SK-N-SH (cell line): ENCODE data around the gene TMEM25. TPM values are rescaled to one million over a fixed set of nuclear protein-coding genes. Genes with fewer than 3 reads are reported as not detected.

Experiments used
- CTCF ChIA-PET: fragments of 300-600, 350-600 bp; formaldehyde crosslinking; extraction: SDS; loops from one replicate; lab custom pipeline; 2021; lab: Yijun Ruan, JAX
- POLR2A ChIA-PET: fragments of 350-600 bp; sonication (Branson Sonifier 250); formaldehyde crosslinking; extraction: SDS; loops from one replicate; lab custom pipeline; 2020; ENCODE audit warnings: antibody characterized with exemption, inconsistent platforms; lab: Yijun Ruan, JAX
- DNase-seq: peaks from one replicate; pipeline ENCODE4 v3.0.0; 2012
- H2AFZ ChIP-seq: fragments of 200-600 bp; sonication (generic); 2 replicates; pipeline ENCODE4 v1.8.1; 2016; ENCODE audit warnings: antibody characterized with exemption, mild to moderate bottlenecking, low read depth
- H3F3A ChIP-seq: fragments of 200-600 bp; sonication (generic); replicated peaks from 2 replicates; pipeline ENCODE3; 2016; ENCODE audit warnings: antibody characterized with exemption, mild to moderate bottlenecking; ENCODE audit not compliant: insufficient read depth
- H3K27ac ChIP-seq, 2 experiments: fragments of 200-500 bp in 1 of 2; fragments of 200-600 bp in 1 of 2; sonication (Bioruptor generic) in 1 of 2; sonication (generic), shearing (Covaris generic) in 1 of 2; 2 replicates each; pipeline versions ENCODE4 v1.5.1 to v1.6.1; 2014 to 2016; ENCODE audit warnings: low read depth in 2 of 2, inconsistent platforms in 1 of 2, low read length in 1 of 2, mild to moderate bottlenecking in 1 of 2, mixed read lengths in 1 of 2
- H3K27me3 ChIP-seq: fragments of 200-600 bp; sonication (generic), shearing (Covaris generic); 2 replicates; pipeline ENCODE4 v1.6.1; 2016; ENCODE audit warnings: mixed run types; ENCODE audit not compliant: insufficient read depth
- H3K36me3 ChIP-seq, 2 experiments: fragments of 200-500 bp in 1 of 2; fragments of 200-600 bp in 1 of 2; sonication (Bioruptor generic) in 1 of 2; sonication (generic) in 1 of 2; replicated peaks in 1 of 2; 2 replicates each; pipeline versions ENCODE3 to v1.5.1; 2014 to 2016; ENCODE audit warnings: low read length in 1 of 2, mild to moderate bottlenecking in 1 of 2; ENCODE audit not compliant: insufficient read depth in 2 of 2, control insufficient read depth in 1 of 2
- H3K4me1 ChIP-seq, 2 experiments: fragments of 200-500 bp in 1 of 2; fragments of 200-600 bp in 1 of 2; sonication (Bioruptor generic) in 1 of 2; sonication (generic), shearing (Covaris generic) in 1 of 2; 2 replicates each; pipeline versions ENCODE4 v1.5.1 to v1.6.1; 2014 to 2016; ENCODE audit warnings: low read depth in 1 of 2, low read length in 1 of 2, mixed run types in 1 of 2; ENCODE audit not compliant: insufficient read depth in 2 of 2, control insufficient read depth in 1 of 2
- H3K4me2 ChIP-seq: fragments of 200-600 bp; sonication (generic), shearing (Covaris generic); 2 replicates; pipeline ENCODE4 v1.6.1; 2017; ENCODE audit warnings: mixed run types
- H3K4me3 ChIP-seq, 2 experiments: fragments of 200-500 bp in 1 of 2; fragments of 200-600 bp in 1 of 2; sonication (Bioruptor generic) in 1 of 2; sonication (generic), shearing (Covaris generic) in 1 of 2; 2 replicates each; pipeline versions ENCODE4 v1.5.1 to v1.8.1; 2014 to 2016; ENCODE audit warnings: low read depth in 2 of 2, inconsistent platforms in 1 of 2, low read length in 1 of 2, mild to moderate bottlenecking in 1 of 2, mixed read lengths in 1 of 2, moderate library complexity in 1 of 2
- H3K79me2 ChIP-seq: fragments of 200-600 bp; sonication (generic); 2 replicates; pipeline ENCODE4 v1.8.1; 2017; ENCODE audit warnings: mild to moderate bottlenecking; ENCODE audit not compliant: insufficient read depth
- H3K9ac ChIP-seq: fragments of 200-600 bp; sonication (generic); 2 replicates; pipeline ENCODE4 v1.6.1; 2017; ENCODE audit warnings: mixed run types
- H3K9me2 ChIP-seq: fragments of 200-600 bp; sonication (generic); 2 replicates; pipeline ENCODE4 v1.6.1; 2017; ENCODE audit warnings: mixed run types
- H3K9me3 ChIP-seq: fragments of 200-600 bp; sonication (generic); 2 replicates; pipeline ENCODE4 v1.6.1; 2017; ENCODE audit warnings: mixed run types, mild to moderate bottlenecking, moderate library complexity
- H4K20me1 ChIP-seq: fragments of 200-600 bp; sonication (generic); 2 replicates; pipeline ENCODE4 v1.6.1; 2017; ENCODE audit warnings: mild to moderate bottlenecking, mixed run types; ENCODE audit not compliant: insufficient read depth
- CHD2 ChIP-seq: fragments of 150-350 bp; IDR thresholded peaks from 2 replicates; pipeline ENCODE4 v1.6.1; 2018; ENCODE audit warnings: low read length; ENCODE audit not compliant: partially characterized antibody
- CTCF ChIP-seq: fragments of 200-600 bp; sonication (generic); IDR thresholded peaks from 2 replicates; pipeline ENCODE4 v1.6.1; 2017; ENCODE audit warnings: antibody characterized with exemption, mild to moderate bottlenecking, moderate library complexity
- EP300 ChIP-seq, 2 experiments: IDR thresholded peaks; 2 replicates each; pipeline versions ENCODE4 v1.4.0 to v1.6.1; 2012; ENCODE audit warnings: borderline replicate concordance in 1 of 2, low read depth in 1 of 2, low read length in 1 of 2
- FOSL2 ChIP-seq: IDR thresholded peaks from 2 replicates; pipeline ENCODE4 v1.4.0; 2012; ENCODE audit warnings: low read depth, mild to moderate bottlenecking, moderate library complexity, borderline replicate concordance
- FOXJ3 ChIP-seq: sonication (generic); formaldehyde crosslinking; IDR thresholded peaks from 2 replicates; pipeline ENCODE4 v1.5.1; 2020; ENCODE audit warnings: mild to moderate bottlenecking, missing genetic modification reagents
- FOXM1 ChIP-seq: IDR thresholded peaks from 2 replicates; pipeline ENCODE4 v1.4.0; 2012; ENCODE audit warnings: low read depth, mild to moderate bottlenecking
- MAX ChIP-seq: IDR thresholded peaks from 2 replicates; pipeline ENCODE4 v1.4.0; 2012; ENCODE audit warnings: low read depth
- MEF2A ChIP-seq: IDR thresholded peaks from 2 replicates; pipeline ENCODE4 v1.4.0; 2012; ENCODE audit warnings: low read depth, borderline replicate concordance
- NFIC ChIP-seq: IDR thresholded peaks from 2 replicates; pipeline ENCODE4 v1.4.0; 2012; ENCODE audit warnings: borderline replicate concordance
- NRF1 ChIP-seq: IDR thresholded peaks from 2 replicates; pipeline ENCODE4 v1.6.1; 2012; ENCODE audit warnings: low read depth, mild to moderate bottlenecking, low read length
- PBX3 ChIP-seq: IDR thresholded peaks from 2 replicates; pipeline ENCODE4; 2012
- RAD21 ChIP-seq: IDR thresholded peaks from 2 replicates; pipeline ENCODE4 v1.6.1; 2012; ENCODE audit warnings: mild to moderate bottlenecking, low read length
- RCOR1 ChIP-seq: fragments of 150-350 bp; IDR thresholded peaks from 2 replicates; pipeline ENCODE4 v1.6.1; 2017; ENCODE audit warnings: antibody characterized with exemption, low read length
- REST ChIP-seq: IDR thresholded peaks from 2 replicates; pipeline ENCODE4 v1.6.1; 2012; ENCODE audit warnings: mild to moderate bottlenecking, low read depth, low read length, moderate library complexity
- SMC3 ChIP-seq: IDR thresholded peaks from 2 replicates; pipeline ENCODE4 v1.6.1; 2012; ENCODE audit warnings: low read depth, low read length, improper control_type of control experiment
- TCF12 ChIP-seq: IDR thresholded peaks from 2 replicates; pipeline ENCODE4 v1.4.0; 2012
- USF1 ChIP-seq: IDR thresholded peaks from 2 replicates; pipeline ENCODE4 v1.4.0; 2012; ENCODE audit warnings: low read depth, borderline replicate concordance
- ZBTB33 ChIP-seq: IDR thresholded peaks from 2 replicates; pipeline ENCODE4 v1.4.0; 2012; ENCODE audit warnings: low read depth, borderline replicate concordance
- WGBS: methylation state at CpG from one replicate; pipeline ENCODE4 v1.1.6; 2017; ENCODE audit warnings: low lambda C conversion rate; 5-methylcytosine and 5-hydroxymethylcytosine counted together
- polyA plus RNA-seq, 3 experiments: library from polyadenylated mRNA; depleted of rRNA; stranded (reverse); fragments of >200 nt; gene quantifications; 2 replicates each; pipeline ENCODE4 v1.2.3, GENCODE V29; 2012

TMEM25 gene
- polyA plus RNA-seq, 1 of the 3 experiments (the other 2 are of a cell fraction) = 30.0 TPM

GRCh38 chr11:118531597-118532084 lies 649 bp downstream of the TMEM25 start (continued):
- TF ChIP-seq REST (no peak), ZBTB33 (no peak)

- H3K4me3 ChIP-seq = peak overlapping the region; percentile 74 to 85
- 84% methylated on average over 8 of the region's 10 CpGs for WGBS
These were observed 1.1 kb downstream of the TMEM25 start for GRCh38 chr11:118532091-118532490.

More at GRCh38 chr11:118532091-118532490, 1.1 kb downstream of the TMEM25 start:
- POLR2A ChIA-PET = no interaction called here
- Histone ChIP-seq H3K9me2 (no peaks in the 10 kb centered on the region), H3K27me3 (no peaks in the 10 kb centered on the region), H3K27ac (no peak overlapping the region), H3K9me3 (no peaks in the 10 kb centered on the region), H3K4me2 (peak overlapping the region; percentile 95), H3K36me3 (peaks cover 0 to 18% of the 10 kb centered on the region in 2 experiments), H3K79me2 (no peaks in the 10 kb centered on the region; the same call in 1 of the 2 replicates), H2AFZ (no peak overlapping the region), H3K9ac (no peak overlapping the region), H3F3A (peaks cover 3% of the 10 kb centered on the region), H3K4me1 (peaks cover 4 to 18% of the 10 kb centered on the region in 2 experiments; a peak in 3 of 4 replicates), H4K20me1 (no peaks in the 10 kb centered on the region)
- TF ChIP-seq RAD21 = no peak
- TF ChIP-seq FOSL2 = no peak
- TF ChIP-seq CTCF = no peak
- no peak for TF ChIP-seq FOXM1
- no peak for TF ChIP-seq EP300 (IDR thresholded peaks at IDR 0.05; ENCODE audit: borderline replicate concordance in 1 of 2, low read depth in 1 of 2, low read length in 1 of 2)
- no peak for TF ChIP-seq NRF1
- no peak for TF ChIP-seq REST
- TF ChIP-seq SMC3 = no peak
- no peak for TF ChIP-seq CHD2
- no peak for TF ChIP-seq FOXJ3 (CRISPR knock-in tag)
- TF ChIP-seq MEF2A = no peak
- TF ChIP-seq USF1 = no peak
- TF ChIP-seq PBX3 = no peak
- no peak for TF ChIP-seq MAX
- no peak for TF ChIP-seq TCF12
- TF ChIP-seq RCOR1 = no peak
- no peak for TF ChIP-seq NFIC
- no peak for DNase-seq
- CTCF ChIA-PET = no interaction called here
